Left cardiac atrium (tissue), 4 donors: Measurements from ENCODE around the gene HSD17B7. TPM values are rescaled to one million over a fixed set of nuclear protein-coding genes. Genes with fewer than 3 reads are reported as not detected.
"Not testable (repeated sequence)": the region's sequence is repeated elsewhere in the genome, so short reads cannot be mapped to it uniquely, and the experiment has no call there.

Experiments used
- ATAC-seq, 2 donors: fragments of 200-7000 bp; cut with Tn5 transposase; one replicate each; pipeline ENCODE4 v1.9.1; 2020; ENCODE audit warnings: mild to moderate bottlenecking in 2 of 2, moderate library complexity in 2 of 2
- DNase-seq: peaks from one replicate; pipeline ENCODE4 v3.0.0-alpha.2; 2020
- intact Hi-C, 2 donors: fragments of 100-400 bp; cut with DNase I; formaldehyde crosslinking; loops; one replicate each; pipeline versions ENCODE4 v1.14.1 to v1.15.1; 2022 to 2023
- long read RNA-seq: library from polyadenylated mRNA; unstranded; transcript quantifications from one replicate; pipeline ENCODE4 v2.0.0, GENCODE V29; 2021
- total RNA-seq, 2 donors: library from RNA; stranded (reverse); fragmentation: NEBNext Ultra II Directional; extraction: Animal tissue kit (Norgen Biotek cat#: 25700); gene quantifications; one replicate each; pipeline ENCODE4 v1.2.1, GENCODE V29; 2021
- donor health status: DM: no; HTN: yes; CAD: no.
- donor health status: DM: no; HTN: yes; CAD: no; lungs with severe emphysema.
- donor health status: DM: yes; HTN: yes; CAD: no.
- donor health status: Dilated cardiomyopathy.

HSD17B7 gene, protein sequence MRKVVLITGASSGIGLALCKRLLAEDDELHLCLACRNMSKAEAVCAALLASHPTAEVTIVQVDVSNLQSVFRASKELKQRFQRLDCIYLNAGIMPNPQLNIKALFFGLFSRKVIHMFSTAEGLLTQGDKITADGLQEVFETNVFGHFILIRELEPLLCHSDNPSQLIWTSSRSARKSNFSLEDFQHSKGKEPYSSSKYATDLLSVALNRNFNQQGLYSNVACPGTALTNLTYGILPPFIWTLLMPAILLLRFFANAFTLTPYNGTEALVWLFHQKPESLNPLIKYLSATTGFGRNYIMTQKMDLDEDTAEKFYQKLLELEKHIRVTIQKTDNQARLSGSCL
- total RNA-seq: 1 to 10 TPM; 6.2 to 8.6 TPM
- long read RNA-seq, partial matches to known transcripts: 0 of 4 reads
- long read RNA-seq, other reads (novel, unspliced or antisense): 0 of 4 reads

DNA sequence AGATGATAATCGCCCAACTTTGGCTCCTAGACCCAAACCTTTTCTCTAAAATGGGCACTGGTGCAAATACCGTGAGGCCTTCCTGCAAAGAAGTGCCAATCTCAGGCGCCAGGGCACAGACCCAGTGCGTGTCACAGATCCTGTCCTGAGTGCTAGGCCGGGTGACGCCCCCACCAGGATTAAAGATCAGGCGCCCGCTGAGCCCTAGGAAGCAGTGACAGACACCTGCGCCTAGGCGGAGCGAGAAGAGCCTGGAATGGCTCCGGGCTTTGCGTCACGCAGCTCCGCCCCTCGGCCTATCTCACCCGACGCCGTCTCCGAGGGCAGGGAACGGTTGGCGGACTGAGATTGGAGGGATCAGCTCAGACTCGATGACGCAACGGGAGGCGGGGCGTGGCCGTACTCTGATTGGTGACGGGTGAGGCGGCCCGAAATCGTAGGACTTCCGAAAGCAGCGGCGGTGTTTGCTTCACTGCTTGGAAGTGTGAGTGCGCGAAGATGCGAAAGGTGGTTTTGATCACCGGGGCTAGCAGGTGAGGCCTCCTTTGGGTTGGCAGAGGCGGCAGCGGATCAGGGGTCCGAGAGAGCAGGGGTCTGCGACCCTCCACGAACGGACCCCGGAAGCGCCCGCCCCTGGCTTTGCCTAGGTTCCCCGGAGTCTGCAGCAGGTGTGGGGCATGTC is at the start of gene HSD17B7:
HSD17B7 (plus strand) TSS at position 400 of the 682 bp plus-strand sequence; CDS start at position 499, 99 bp downstream.
- ATAC-seq (peak; percentile 100), DNase-seq (peak; percentile 79)
- intact Hi-C loops: loop anchor here in 1 of 2 donors (10.0 kb wide), 1 partner anchor 176 kb away; no protein-coding TSS in a partner anchor

DNA sequence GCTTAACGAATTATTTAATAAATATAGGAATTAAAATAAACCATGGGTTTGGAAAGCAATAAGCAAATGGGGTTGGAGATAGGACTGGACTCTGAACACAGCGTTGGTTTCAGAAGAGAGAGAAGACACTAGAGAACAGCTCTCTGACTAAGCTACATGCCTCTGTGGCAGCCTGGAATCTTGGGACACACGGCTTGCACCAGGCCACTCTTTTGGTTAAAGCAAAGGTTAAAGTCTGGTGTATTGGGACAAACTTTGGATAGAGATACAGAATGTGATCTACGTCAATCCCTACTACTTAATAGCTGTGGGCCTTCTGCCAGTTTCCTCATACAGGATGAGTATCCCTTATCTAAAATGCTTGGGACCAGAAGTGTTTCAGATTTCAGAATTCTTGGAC is 49.7 kb upstream of the HSD17B7 start:
- peak; percentile 26 for DNase-seq
- ATAC-seq: peak in 1 of 2 donors; percentile 43
- intact Hi-C loops: no loop called here

DNA sequence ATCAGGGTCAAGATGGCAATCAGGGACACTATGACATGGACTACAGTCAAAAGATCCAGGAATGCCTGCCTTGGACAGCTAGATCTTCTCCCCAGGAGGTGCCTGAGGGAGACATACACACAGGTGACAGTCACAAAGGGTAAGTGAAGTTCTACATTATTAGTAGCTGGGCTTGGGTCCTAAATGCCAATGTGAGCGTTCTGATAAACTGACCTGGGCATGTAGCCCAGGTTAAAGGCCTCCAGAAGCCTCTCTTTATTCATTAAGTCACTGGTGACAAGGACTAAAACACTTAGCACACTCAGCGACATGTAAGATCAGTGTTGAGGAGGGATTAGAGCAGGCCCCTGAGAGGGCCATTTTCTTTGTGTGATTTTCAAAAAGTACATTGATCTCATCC is 48.9 kb upstream of the HSD17B7 start:
- DNase-seq (no peak), ATAC-seq (no peak)
- intact Hi-C loops: no loop called here

DNA sequence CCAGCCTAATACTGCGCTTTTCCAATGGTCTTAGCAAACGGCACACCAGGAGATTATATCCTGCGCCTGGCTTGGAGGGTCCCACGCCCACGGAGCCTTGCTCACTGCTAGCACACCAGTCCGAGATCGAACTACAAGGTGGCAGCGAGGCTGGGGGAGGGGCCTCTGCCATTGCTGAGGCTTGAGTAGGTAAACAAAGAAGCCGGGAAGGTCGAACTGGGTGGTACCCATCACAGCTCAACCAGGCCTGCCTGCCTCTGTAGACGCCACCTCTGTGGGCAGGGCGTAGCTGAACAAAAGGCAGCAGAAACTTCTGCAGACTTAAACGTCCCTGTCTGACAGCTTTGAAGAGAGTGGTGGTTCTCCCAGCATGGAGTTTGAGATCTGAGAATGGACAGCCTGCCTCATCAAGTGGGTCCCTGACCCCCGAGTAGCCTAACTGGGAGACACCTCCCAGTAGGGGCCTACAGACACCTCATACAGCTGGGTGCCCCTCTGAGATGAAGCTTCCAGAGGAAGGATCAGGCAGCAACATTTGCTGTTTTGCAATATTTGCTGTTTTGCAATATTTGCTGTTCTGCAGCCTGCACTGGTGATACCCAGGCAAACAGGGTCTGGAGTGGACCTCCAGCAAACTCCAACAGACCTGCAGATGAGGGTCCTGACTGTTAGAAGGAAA is 44.1 kb upstream of the HSD17B7 start:
- intact Hi-C loops, DNase-seq, ATAC-seq: not testable (repeated sequence)

DNA sequence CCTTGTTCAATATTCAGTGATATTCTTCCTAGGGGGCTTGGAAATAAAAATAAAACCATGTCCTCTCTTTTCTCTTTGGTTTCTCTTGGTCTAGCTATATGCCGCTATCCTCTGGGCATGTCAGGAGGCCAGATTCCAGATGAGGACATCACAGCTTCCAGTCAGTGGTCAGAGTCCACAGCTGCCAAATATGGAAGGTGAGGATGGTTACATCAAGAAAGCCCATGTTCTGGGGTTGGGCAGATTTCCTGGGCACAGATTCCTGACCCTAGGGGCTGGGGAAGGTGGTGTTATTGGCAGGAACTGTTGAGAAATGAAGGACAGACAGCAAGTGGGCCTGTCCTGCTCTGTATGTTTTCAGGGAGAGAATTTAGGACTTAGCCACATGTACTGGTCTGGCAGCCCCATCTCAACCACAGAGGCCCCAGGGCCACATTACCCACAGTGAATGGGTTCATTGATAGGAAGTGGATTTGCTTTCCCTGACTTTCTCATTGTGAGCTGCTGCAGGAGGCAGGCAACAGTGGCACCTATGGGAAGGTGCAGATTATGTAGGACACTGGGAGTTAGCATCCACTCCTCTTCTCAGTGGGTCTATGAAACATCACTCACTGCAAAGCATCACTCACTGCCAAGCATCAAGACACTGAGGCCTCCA is 37.4 kb upstream of the HSD17B7 start:
- ATAC-seq (no peak), DNase-seq (no peak)
- intact Hi-C loops: no loop called here

DNA sequence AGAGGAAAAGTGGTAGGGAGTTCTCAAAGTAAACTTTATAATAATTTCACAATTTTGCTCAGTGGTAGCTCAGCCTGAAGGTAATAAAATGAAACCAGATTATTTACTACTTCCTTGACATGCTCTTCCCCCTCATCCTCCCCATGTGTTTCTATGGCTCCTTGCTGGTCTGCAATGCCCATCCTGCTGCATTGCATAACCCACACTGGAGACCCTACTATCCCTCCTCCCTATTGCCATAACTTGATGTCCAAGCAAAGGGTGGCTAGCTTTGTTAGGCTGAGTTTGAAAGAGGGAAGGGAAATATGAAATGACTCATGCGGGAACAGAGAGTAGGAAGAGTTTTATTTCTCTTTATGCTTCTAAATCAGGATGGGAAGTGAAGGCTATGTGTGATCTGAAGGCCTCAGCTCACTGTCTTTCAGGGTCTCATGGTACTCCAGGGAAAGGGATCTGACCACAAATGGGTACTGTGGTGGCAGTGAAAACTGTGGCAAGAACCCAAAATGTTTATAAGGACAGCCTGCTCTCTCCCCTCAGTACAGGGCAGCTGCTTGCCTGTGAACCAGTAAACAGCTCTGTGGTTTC is 36.4 kb upstream of the HSD17B7 start:
- ATAC-seq: no peak
- intact Hi-C loops: no loop called here
- DNase-seq: no peak

DNA sequence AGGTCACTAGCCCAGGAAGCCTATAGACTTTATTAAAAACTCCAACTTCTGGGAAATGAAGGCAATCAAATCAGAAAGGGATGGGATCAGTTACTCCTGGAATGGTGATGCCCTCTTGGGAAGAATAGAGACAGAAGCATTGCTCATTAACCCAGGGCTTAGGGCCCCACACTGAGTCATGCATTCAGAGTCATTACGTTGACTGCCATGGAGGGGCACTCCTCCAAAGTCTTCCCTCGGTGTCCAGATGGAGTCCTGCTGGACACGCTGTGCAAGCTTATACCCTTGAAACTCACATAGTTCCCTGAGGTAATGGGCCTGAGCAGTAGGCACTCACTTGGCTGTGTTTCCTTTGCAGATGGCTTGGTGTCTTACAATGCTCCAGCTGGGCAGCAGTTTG is 35.2 kb upstream of the HSD17B7 start:
- DNase-seq (no peak), ATAC-seq (no peak)
- intact Hi-C loops: no loop called here

DNA sequence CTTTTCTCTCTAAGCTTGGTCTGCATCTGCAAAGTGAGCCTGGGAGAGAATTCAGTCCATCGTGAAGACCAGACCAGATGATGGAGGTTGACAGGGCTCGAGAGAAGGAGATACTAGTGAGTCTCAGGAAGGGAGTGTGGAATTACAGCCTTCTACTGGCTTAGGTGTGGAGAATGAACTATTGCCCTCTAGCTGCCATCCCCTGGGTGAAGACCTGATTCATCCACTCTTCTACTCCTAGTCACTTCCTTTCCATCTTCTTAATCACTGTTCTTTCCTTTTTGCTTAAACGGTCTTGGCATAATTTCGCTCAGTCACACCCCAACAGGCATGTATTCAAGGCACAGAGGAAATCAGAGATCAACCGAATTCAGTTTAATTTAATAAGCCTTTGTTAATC is 34.0 kb upstream of the HSD17B7 start:
- intact Hi-C loops: no loop called here
- no peak for ATAC-seq
- no peak for DNase-seq

DNA sequence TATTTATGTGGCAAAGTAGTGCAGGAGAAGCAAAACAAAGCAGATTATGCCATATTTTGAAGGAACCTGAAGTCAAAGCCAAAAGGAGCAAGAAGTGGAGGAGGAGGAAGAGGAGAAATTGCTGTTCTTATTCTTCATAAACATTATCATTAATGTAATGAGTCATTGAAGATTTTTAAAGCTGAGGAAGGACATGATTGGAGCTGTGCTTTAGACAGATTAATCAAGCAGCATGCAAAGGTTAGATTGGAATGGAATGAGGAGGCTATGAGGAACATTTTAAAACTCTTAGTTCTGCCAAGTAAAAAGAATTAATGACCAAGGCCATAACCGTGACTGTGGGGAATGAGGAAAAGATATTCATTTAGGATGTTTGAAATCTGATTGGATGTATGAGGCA is 33.0 kb upstream of the HSD17B7 start:
- peak in 1 of 2 donors; percentile 25 for ATAC-seq
- DNase-seq: no peak
- intact Hi-C loops: no loop called here

DNA sequence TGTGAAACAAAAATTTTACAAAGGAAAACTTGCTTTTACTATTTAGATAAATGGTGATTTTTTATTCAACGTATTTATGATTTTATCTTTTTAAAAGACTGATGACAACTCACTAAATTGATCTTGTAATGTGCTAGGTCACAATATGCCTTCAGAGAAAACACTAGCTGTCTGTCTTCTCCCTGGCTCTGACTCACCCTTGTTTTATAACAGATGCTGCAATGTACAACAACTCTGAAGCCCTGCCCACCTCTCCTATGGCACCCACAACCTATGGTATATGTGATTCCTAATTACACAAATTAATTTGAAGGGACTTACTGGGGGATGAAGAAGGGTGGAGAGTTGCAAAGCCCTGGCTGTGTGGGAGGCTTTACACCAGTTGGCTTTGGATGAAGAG is 24.7 kb upstream of the HSD17B7 start:
- intact Hi-C loops: no loop called here
- ATAC-seq (no peak), DNase-seq (no peak)

DNA sequence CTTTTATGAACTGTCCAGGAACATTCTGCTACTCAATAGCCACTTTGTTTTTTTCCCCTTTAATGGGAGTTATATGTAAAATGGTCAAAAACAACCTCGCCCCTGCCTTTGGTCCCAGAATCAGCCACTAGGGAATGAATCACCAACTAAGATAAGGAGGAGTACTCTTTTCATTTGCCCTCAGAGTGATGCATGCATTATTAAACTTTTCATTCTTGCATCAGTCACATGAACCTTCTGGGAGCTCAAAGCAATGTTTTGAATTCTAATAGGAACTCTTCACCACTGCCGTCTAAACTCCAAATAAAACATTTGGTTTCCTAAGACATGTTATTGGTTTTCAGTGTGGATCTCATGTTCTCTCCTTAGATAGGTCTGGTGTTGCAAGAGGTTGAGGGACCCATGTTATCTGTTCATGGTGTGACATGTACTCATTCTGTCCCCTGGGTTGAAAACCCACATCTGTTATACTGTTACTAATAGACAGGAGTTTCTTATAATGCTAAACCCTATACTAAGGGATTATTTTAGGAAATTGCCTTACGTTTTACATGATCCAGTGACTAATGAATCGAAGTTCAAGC is 17.8 kb upstream of the HSD17B7 start:
- no peak for DNase-seq
- intact Hi-C loops: no loop called here
- ATAC-seq: peak in 1 of 2 donors; percentile 76

DNA sequence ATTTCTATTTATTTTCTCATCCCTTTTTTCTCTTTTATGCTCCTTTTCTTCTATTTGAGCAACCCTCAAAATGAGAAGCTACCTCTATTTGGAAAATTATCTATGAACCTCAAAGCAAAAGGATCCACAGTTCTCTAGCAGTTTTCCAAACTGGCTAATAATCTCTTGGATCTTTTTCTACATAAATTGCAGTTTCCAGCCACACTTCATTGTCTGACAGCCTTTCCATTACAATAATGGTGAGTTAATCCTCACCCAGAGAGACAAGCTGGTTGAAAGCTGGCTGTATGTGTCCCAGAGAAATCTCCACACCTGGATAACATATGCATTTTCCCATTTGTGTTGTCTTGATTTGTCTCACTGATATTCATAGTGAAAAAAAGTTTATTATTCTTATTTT is 16.5 kb upstream of the HSD17B7 start:
- ATAC-seq: no peak
- intact Hi-C loops: no loop called here
- no peak for DNase-seq

DNA sequence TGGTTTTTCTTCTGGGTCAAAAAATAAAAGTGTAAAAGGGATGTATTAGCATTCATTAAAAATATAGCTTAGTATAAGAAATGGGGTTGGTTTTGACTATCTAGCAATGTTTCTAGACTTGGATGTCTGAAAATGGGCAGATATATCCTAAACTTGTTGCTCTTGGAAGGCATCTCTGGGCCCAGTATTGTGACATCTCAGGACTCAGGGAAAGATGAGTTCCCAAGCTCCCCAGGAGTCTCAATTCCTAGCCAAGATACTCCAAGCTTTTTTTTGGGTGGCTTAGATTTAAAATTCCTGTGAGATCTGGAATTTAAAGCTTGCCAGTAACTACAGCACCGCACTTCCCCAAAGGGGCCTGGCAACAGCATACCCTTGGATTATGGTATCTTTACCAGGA is 11.5 kb upstream of the HSD17B7 start:
- DNase-seq (no peak), ATAC-seq (no peak)
- intact Hi-C loops: no loop called here

DNA sequence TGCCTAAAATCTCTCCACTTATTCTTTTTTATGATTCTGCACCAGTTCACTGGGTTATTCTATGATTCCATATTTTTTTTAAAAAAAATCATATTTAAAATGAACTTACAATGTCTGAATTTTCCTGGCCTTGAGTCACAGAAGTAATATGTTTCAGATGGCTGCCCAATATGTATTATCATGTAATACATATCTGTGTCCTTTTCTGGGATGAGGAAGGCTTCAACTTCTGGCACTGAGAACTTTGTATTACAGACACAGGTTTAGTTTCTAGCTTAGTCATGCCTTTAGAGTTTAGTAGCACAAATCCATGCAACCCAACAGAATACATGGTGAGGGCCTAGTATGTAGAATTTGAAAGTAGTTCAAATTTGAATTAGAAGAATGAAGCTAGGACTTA is 7.8 kb upstream of the HSD17B7 start:
- DNase-seq: no peak
- intact Hi-C loops: no loop called here
- no peak for ATAC-seq

DNA sequence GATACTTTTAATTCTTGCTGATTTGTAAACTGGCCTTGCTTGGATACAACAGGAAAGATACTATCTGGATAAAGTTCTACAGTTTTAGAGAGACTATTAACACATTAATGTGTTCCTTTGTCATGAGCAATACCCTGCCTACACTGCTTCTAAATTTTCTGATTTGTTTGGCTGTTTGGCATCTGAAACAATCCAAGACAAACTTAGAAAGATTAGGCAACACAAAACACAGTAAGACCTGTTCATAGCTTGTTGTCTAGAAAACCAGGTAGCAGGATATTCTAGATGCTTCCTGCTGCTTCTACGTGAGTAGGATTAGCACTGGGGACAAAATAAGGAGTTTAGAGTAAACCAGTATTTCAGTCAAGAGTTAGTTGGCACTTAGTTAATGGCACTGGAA is 5.6 kb upstream of the HSD17B7 start:
- DNase-seq, intact Hi-C loops, ATAC-seq: not testable (repeated sequence)

DNA sequence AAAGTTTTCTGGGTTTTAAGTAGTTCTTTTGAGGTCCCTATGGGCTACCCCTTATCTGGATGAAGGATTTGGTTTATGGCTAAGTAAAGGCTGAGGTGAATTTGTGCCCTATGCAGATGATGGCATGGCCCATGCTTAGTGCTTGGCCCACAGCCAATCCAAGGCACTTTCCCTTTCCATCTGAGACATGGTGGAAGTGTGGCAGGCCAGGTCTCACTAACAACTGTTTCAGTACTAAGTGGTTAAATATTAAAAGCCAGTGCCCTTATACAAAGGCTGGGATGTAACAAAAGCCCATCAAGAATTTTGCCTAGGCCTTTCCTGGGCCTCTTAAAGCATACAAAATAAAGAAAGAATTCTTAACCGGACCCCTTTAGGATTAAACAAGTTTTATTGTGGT is 1.7 kb upstream of the HSD17B7 start:
- ATAC-seq, DNase-seq, intact Hi-C loops: not testable (repeated sequence)

DNA sequence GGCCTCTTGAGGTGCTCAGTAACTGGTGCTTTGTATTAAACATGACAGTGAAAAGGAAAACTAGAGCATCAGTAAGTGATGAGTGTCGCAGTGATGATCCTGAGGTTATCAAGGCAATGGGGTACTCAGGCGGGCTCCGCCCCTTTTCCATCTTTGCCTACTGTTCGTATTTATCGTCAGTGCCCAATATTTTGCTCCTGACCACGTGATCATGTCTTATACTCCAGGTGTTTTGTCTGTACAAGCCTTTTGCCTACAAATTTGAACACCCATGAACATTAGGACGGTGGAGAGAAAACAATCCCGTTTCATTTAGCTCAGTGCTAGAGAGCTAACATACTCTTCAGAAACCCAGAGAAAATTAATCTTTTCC is 469 bp downstream of the HSD17B7 start:
- not testable (repeated sequence) for DNase-seq
- peak; percentile 14 to 44 for ATAC-seq
- intact Hi-C loops: loop anchor here in 1 of 2 donors (10.0 kb wide), 1 partner anchor 176 kb away; no protein-coding TSS in a partner anchor

DNA sequence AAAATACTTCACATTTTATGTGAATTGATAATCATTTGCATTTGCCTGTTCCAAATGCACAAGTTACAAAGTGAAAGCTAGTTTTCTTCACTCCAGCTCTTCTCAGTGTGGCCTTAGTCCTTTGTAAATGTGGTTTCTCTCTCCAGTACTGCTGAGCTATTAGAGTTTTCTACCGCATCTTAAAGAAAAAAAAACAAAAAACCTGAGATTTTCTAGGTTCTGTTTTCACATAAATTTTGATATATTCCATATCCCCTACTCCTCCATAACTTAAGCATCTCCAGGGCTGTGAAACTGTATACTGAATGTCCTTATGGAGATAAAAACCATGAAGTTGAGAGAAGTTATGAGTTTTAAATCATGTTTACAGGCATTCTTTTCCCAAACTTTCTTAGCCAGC is 3.8 kb downstream of the HSD17B7 start:
- DNase-seq, ATAC-seq: not testable (repeated sequence)
- intact Hi-C loops: loop anchor here in 1 of 2 donors (10.0 kb wide), 1 partner anchor 179 kb away; no protein-coding TSS in a partner anchor
